Osteocyte (in vitro differentiated cells): Measurements from ENCODE around the gene MCF2L2. TPM values are rescaled to one million over a fixed set of nuclear protein-coding genes. Genes with fewer than 3 reads are reported as not detected.

ENCODE experiments used
- DNase-seq: peaks from one replicate; pipeline ENCODE4 v3.0.0; 2021; ENCODE audit warnings: mixed read lengths; ENCODE audit not compliant: unreplicated experiment; ENCODE audit errors: extremely low spot score
- H3K27ac Mint-ChIP-seq: one replicate; pipeline ENCODE4 v1.8.0; 2021; ENCODE audit warnings: mild to moderate bottlenecking, mixed read lengths; ENCODE audit not compliant: unreplicated experiment
- H3K27me3 Mint-ChIP-seq: one replicate; pipeline ENCODE4 v1.8.0; 2021; ENCODE audit warnings: mixed read lengths; ENCODE audit not compliant: unreplicated experiment
- H3K36me3 Mint-ChIP-seq: one replicate; pipeline ENCODE4 v1.8.0; 2021; ENCODE audit warnings: mixed read lengths; ENCODE audit not compliant: unreplicated experiment
- H3K4me1 Mint-ChIP-seq: one replicate; pipeline ENCODE4 v1.8.0; 2021; ENCODE audit warnings: mixed read lengths; ENCODE audit not compliant: unreplicated experiment
- H3K4me3 Mint-ChIP-seq: one replicate; pipeline ENCODE4 v1.8.0; 2021; ENCODE audit warnings: mild to moderate bottlenecking, moderate library complexity, mixed read lengths; ENCODE audit not compliant: unreplicated experiment
- H3K9me3 Mint-ChIP-seq: one replicate; pipeline ENCODE4 v1.8.0; 2021; ENCODE audit warnings: mixed read lengths; ENCODE audit not compliant: unreplicated experiment
- CTCF ChIP-seq: fragments of 200-600 bp; sonication (generic); IDR thresholded peaks from 2 replicates; pipeline ENCODE4 v1.5.0; 2021; ENCODE audit warnings: antibody characterized with exemption, mild to moderate bottlenecking, moderate library complexity
- total RNA-seq: library from RNA; stranded (reverse); gene quantifications from 2 replicates; pipeline ENCODE4 v1.2.1, GENCODE V29; 2021

Gene MCF2L2
- total RNA-seq, 1 donor from 2014 or later: 1.7 TPM

GRCh38 chr3:183350164-183350563 is 78.3 kb downstream of the MCF2L2 start:
- peaks cover 5% of the 10 kb centered on the region for H3K36me3 Mint-ChIP-seq
- no peak overlapping the region for H3K27ac Mint-ChIP-seq
- H3K4me1 Mint-ChIP-seq: no peaks in the 10 kb centered on the region
- no peak for DNase-seq
- no peak for TF ChIP-seq CTCF
- no peaks in the 10 kb centered on the region for H3K27me3 Mint-ChIP-seq
- H3K9me3 Mint-ChIP-seq: peaks cover 13% of the 10 kb centered on the region
- no peak overlapping the region for H3K4me3 Mint-ChIP-seq

DNA sequence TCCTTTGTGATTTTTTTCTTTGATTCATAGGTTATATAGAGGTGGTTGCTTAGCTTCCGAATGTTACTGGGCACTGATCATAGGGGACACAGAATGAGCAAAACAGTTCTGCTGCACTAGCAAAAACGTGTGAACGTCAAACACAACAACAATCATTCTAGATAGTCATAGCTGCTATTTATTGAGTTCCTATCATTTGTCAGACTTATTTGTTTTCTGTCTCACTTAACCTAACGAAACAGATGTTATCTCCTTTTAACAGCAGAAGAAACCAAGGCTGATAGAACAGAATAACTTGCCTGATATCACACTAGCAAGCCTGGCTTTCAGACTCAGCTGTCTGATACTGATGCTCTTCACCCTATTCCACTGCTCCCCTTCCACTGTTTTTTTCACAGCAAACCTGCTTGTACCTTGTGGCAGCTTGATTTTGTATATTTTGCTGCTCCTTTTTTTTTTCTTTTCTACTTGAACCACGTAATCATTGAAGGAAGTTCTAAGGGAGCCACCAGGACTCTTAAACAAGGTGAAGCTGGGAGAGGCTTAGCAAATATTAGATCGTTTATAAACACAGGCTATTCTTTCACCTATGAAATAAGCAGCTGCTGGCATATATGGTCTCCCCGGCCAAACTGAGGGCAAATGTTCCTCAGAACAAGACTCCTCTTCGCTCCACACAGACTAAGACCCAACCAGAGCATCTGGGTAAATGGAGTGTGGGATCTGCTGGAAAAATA is 78.8 kb downstream of the MCF2L2 start:
- Mint-ChIP-seq H3K36me3 (peaks cover 9% of the 10 kb centered on the region), H3K27me3 (no peaks in the 10 kb centered on the region), H3K4me1 (no peaks in the 10 kb centered on the region), H3K9me3 (peaks cover 18% of the 10 kb centered on the region), H3K4me3 (no peak overlapping the region), H3K27ac (no peak overlapping the region)
- no peak for TF ChIP-seq CTCF
- no peak for DNase-seq

DNA sequence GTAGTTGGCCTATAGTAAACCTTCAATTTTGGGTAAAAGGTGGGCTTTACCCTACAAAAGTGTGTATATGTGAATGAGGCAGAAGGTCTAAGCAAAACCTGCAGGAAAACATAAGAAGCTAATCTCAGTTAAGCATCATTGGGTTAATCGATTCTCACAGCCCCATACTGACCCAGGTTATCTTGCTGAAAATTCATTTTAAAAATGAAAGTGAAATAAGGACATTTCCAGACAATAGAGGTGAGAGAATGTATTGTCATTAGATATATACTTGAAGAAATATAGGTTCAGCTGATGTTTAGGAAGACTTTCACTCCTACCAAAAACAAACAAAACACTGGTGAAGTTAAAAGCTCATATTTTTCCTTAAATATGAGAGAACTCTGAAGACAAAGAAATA is 85.6 kb downstream of the MCF2L2 start:
- Mint-ChIP-seq H3K27me3 (no peaks in the 10 kb centered on the region), H3K9me3 (peaks cover 21% of the 10 kb centered on the region), H3K4me1 (peaks cover 4% of the 10 kb centered on the region), H3K27ac (no peak overlapping the region), H3K36me3 (peaks cover 9% of the 10 kb centered on the region), H3K4me3 (no peak overlapping the region)
- DNase-seq: no peak
- TF ChIP-seq CTCF: no peak

GRCh38 chr3:183341545-183342288 is 86.7 kb downstream of the MCF2L2 start:
- Mint-ChIP-seq H3K4me1 (peaks cover 4% of the 10 kb centered on the region), H3K27ac (no peak overlapping the region), H3K36me3 (peaks cover 9% of the 10 kb centered on the region), H3K9me3 (peaks cover 18% of the 10 kb centered on the region), H3K4me3 (no peak overlapping the region), H3K27me3 (no peaks in the 10 kb centered on the region)
- TF ChIP-seq CTCF: no peak
- no peak for DNase-seq

DNA sequence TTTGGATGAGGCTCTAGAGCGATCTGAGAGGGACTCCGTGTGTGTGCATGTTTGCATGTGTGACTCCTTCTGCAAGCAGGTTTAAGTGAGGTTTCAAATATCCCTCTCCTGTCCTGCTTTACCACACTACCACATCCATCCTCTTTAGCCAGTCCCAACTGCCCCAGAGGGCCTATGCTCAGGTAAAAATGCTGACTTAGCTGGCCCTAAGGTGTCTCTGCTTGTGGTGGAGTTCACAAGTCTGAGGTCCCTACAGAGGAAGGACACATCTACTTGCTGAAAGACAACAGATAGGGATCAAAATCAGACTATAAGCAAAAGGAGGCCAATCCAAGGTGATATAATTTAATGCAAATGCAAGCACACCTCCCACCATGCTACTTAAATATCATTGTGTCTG is 88.2 kb downstream of the MCF2L2 start:
- no peak for TF ChIP-seq CTCF
- no peak overlapping the region for H3K27ac Mint-ChIP-seq
- no peaks in the 10 kb centered on the region for H3K27me3 Mint-ChIP-seq
- peaks cover 9% of the 10 kb centered on the region for H3K9me3 Mint-ChIP-seq
- no peak overlapping the region for H3K4me3 Mint-ChIP-seq
- DNase-seq: no peak
- peaks cover 4% of the 10 kb centered on the region for H3K4me1 Mint-ChIP-seq
- peaks cover 4% of the 10 kb centered on the region for H3K36me3 Mint-ChIP-seq
